ENCODE measurements around the gene PRDM16.

The PRDM16 gene

GRCh38 chr1:3420218-3420951 is 351.4 kb downstream of the PRDM16 start:
- CTCF ChIA-PET: interaction anchor here (0.7 to 1.2 kb wide), 3 partner anchors 72 to 1317 kb away, joined by 3 to 5 read pairs (median 4); no protein-coding TSS in a partner anchor
- TF ChIP-seq CTCF (conservative IDR thresholded peaks at IDR 0.05; ENCODE audit: low read depth): no peak
- no peak for DNase-seq (ENCODE audit: low spot score)
- POLR2A ChIA-PET (ENCODE audit: low non-redundant PET): no interaction called here
- no peak overlapping the region for H3K27ac ChIP-seq

- ChIA-PET CTCF (no interaction called here), POLR2A (ENCODE audit: low non-redundant PET) (no interaction called here)
- no peak for TF ChIP-seq CTCF (conservative IDR thresholded peaks at IDR 0.05; ENCODE audit: low read depth)
- no peak for DNase-seq (ENCODE audit: low spot score)
- H3K27ac ChIP-seq: no peak overlapping the region
These were observed 353.6 kb downstream of the PRDM16 start for GRCh38 chr1:3422638-3423037.

- TF ChIP-seq CTCF (conservative IDR thresholded peaks at IDR 0.05; ENCODE audit: low read depth): no peak
- ChIA-PET CTCF (interaction anchor here (0.8 to 1.7 kb wide), 2 partner anchors 354 to 601 kb away, joined by 3 to 13 read pairs; partner anchors contain the start of gene PRDM16), POLR2A (ENCODE audit: low non-redundant PET) (no interaction called here)
- no peak overlapping the region for H3K27ac ChIP-seq
- no peak for DNase-seq (ENCODE audit: low spot score)
These were observed 354.3 kb downstream of the PRDM16 start for GRCh38 chr1:3423245-3423829.

GRCh38 chr1:3423896-3424611 is 355.1 kb downstream of the PRDM16 start:
- ChIA-PET CTCF (interaction anchor here (0.6 to 1.7 kb wide), 10 partner anchors 14 to 602 kb away, joined by 3 to 13 read pairs (median 3); partner anchors contain the start of gene PRDM16), POLR2A (ENCODE audit: low non-redundant PET) (no interaction called here)
- TF ChIP-seq CTCF (conservative IDR thresholded peaks at IDR 0.05; ENCODE audit: low read depth): no peak
- H3K27ac ChIP-seq: no peak overlapping the region
- no peak for DNase-seq (ENCODE audit: low spot score)

DNA sequence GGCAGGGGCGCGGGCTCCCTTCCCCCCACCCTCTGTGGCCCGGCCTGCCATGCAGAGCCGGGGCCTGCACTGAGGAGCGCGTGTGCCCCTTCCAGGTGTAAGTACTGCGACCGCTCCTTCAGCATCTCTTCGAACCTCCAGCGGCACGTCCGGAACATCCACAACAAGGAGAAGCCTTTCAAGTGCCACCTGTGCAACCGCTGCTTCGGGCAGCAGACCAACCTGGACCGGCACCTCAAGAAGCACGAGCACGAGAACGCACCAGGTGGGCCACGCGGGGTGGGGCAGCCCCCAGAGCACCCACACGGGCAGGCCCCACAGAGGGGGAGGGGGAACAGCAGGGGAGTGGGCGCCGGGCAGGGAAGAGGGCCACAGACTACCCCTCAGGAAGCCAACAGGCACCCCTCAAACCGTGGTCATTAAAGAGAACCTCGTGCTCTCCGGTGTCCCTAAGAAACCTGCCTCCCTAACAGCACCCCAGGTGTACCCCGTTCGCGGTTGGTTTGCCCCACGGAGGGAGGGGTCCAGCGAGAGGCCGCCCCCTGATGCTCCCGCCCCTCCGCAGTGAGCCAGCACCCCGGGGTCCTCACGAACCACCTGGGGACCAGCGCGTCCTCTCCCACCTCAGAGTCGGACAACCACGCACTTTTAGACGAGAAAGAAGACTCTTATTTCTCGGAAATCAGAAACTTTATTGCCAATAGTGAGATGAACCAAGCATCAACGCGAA is 356.6 kb downstream of the PRDM16 start:
- no peak for TF ChIP-seq CTCF (conservative IDR thresholded peaks at IDR 0.05; ENCODE audit: low read depth)
- CTCF ChIA-PET: interaction anchor here (0.6 to 1.4 kb wide), 4 partner anchors 10 to 609 kb away, joined by 3 to 8 read pairs (median 3); no protein-coding TSS in a partner anchor
- DNase-seq (ENCODE audit: low spot score): no peak
- POLR2A ChIA-PET (ENCODE audit: low non-redundant PET): no interaction called here
- H3K27ac ChIP-seq: no peak overlapping the region
